Measurements from ENCODE around the gene LILRA5.
"Not testable (repeated sequence)": the region's sequence is repeated elsewhere in the genome, so short reads cannot be mapped to it uniquely, and the experiment has no call there.

The LILRA5 gene

GRCh38 chr19:54299126-54299498 lies 13.9 kb downstream of the LILRA5 start:
- no peak for TF ChIP-seq ZNF274 (IDR thresholded peaks at IDR 0.05; ENCODE audit: low read depth, low read length)
- no peak for TF ChIP-seq SUZ12 (IDR thresholded peaks at IDR 0.05; ENCODE audit: extremely low read depth, insufficient read depth, insufficient read length)
- TF ChIP-seq YY1 (IDR thresholded peaks at IDR 0.05; ENCODE audit: insufficient read depth, insufficient read length): no peak
- H3K9ac ChIP-seq (ENCODE audit: insufficient read length, low read depth): no peak overlapping the region
- no peak overlapping the region for H3K4me3 ChIP-seq (ENCODE audit: insufficient read length, low read depth)
- H3K4me1 ChIP-seq (ENCODE audit: insufficient read depth, insufficient read length): no peaks in the 10 kb centered on the region
- H3K36me3 ChIP-seq (ENCODE audit: insufficient read depth, insufficient read length, low read length): no peaks in the 10 kb centered on the region
- peaks cover 61% of the 10 kb centered on the region for H3K27me3 ChIP-seq (ENCODE audit: insufficient read depth, insufficient read length)
- peaks cover 1% of the 10 kb centered on the region; the same call in 1 of the 2 replicates for H3K9me3 ChIP-seq (ENCODE audit: insufficient read depth, low read length)
- DNase-seq (ENCODE audit: low read depth, low spot score): no peak

GRCh38 chr19:54298357-54299125 lies 14.4 kb downstream of the LILRA5 start:
- H3K36me3 ChIP-seq (ENCODE audit: insufficient read depth, insufficient read length, low read length): no peaks in the 10 kb centered on the region
- peaks cover 62% of the 10 kb centered on the region for H3K27me3 ChIP-seq (ENCODE audit: insufficient read depth, insufficient read length)
- H3K9ac ChIP-seq (ENCODE audit: insufficient read length, low read depth): no peak overlapping the region
- no peak for DNase-seq (ENCODE audit: low read depth, low spot score)
- H3K9me3 ChIP-seq (ENCODE audit: insufficient read depth, low read length): peaks cover 7% of the 10 kb centered on the region; the same call in 1 of the 2 replicates
- TF ChIP-seq YY1 (IDR thresholded peaks at IDR 0.05; ENCODE audit: insufficient read depth, insufficient read length) (no peak), ZNF274 (IDR thresholded peaks at IDR 0.05; ENCODE audit: low read depth, low read length) (no peak), SUZ12 (IDR thresholded peaks at IDR 0.05; ENCODE audit: extremely low read depth, insufficient read depth, insufficient read length) (no peak)
- no peaks in the 10 kb centered on the region for H3K4me1 ChIP-seq (ENCODE audit: insufficient read depth, insufficient read length)
- H3K4me3 ChIP-seq (ENCODE audit: insufficient read length, low read depth): no peak overlapping the region

GRCh38 chr19:54297759-54298305 lies 15.1 kb downstream of the LILRA5 start:
- Histone ChIP-seq H3K4me3 (ENCODE audit: insufficient read length, low read depth) (no peak overlapping the region), H3K9ac (ENCODE audit: insufficient read length, low read depth) (no peak overlapping the region), H3K27me3 (ENCODE audit: insufficient read depth, insufficient read length) (peaks cover 63% of the 10 kb centered on the region), H3K36me3 (ENCODE audit: insufficient read depth, insufficient read length, low read length) (no peaks in the 10 kb centered on the region), H3K4me1 (ENCODE audit: insufficient read depth, insufficient read length) (no peaks in the 10 kb centered on the region), H3K9me3 (ENCODE audit: insufficient read depth, low read length) (peaks cover 8% of the 10 kb centered on the region; the same call in 1 of the 2 replicates)
- DNase-seq (ENCODE audit: low read depth, low spot score): no peak
- no peak for TF ChIP-seq YY1 (IDR thresholded peaks at IDR 0.05; ENCODE audit: insufficient read depth, insufficient read length)
- no peak for TF ChIP-seq SUZ12 (IDR thresholded peaks at IDR 0.05; ENCODE audit: extremely low read depth, insufficient read depth, insufficient read length)
- no peak for TF ChIP-seq ZNF274 (IDR thresholded peaks at IDR 0.05; ENCODE audit: low read depth, low read length)

GRCh38 chr19:54294539-54294938 lies 18.4 kb downstream of the LILRA5 start:
- H3K4me1 ChIP-seq (ENCODE audit: insufficient read depth, insufficient read length): no peaks in the 10 kb centered on the region
- peaks cover 37% of the 10 kb centered on the region for H3K27me3 ChIP-seq (ENCODE audit: insufficient read depth, insufficient read length)
- no peak overlapping the region for H3K4me3 ChIP-seq (ENCODE audit: insufficient read length, low read depth)
- H3K9ac ChIP-seq (ENCODE audit: insufficient read length, low read depth): no peak overlapping the region
- no peak for DNase-seq (ENCODE audit: low read depth, low spot score)
- no peak for TF ChIP-seq YY1 (IDR thresholded peaks at IDR 0.05; ENCODE audit: insufficient read depth, insufficient read length)
- TF ChIP-seq SUZ12 (IDR thresholded peaks at IDR 0.05; ENCODE audit: extremely low read depth, insufficient read depth, insufficient read length): no peak
- no peak for TF ChIP-seq ZNF274 (IDR thresholded peaks at IDR 0.05; ENCODE audit: low read depth, low read length)
- peaks cover 8% of the 10 kb centered on the region; the same call in 1 of the 2 replicates for H3K9me3 ChIP-seq (ENCODE audit: insufficient read depth, low read length)
- H3K36me3 ChIP-seq (ENCODE audit: insufficient read depth, insufficient read length, low read length): no peaks in the 10 kb centered on the region

- H3K27me3 ChIP-seq (ENCODE audit: insufficient read depth, insufficient read length); H3K4me1 ChIP-seq (ENCODE audit: insufficient read depth, insufficient read length): not testable (repeated sequence)
These were observed 23.8 kb downstream of the LILRA5 start for GRCh38 chr19:54289160-54289559.

GRCh38 chr19:54287456-54287855 lies 25.5 kb downstream of the LILRA5 start:
- no peak for TF ChIP-seq ZNF274 (IDR thresholded peaks at IDR 0.05; ENCODE audit: low read depth, low read length)
- TF ChIP-seq YY1 (IDR thresholded peaks at IDR 0.05; ENCODE audit: insufficient read depth, insufficient read length): no peak
- no peak for TF ChIP-seq SUZ12 (IDR thresholded peaks at IDR 0.05; ENCODE audit: extremely low read depth, insufficient read depth, insufficient read length)
- H3K4me1 ChIP-seq (ENCODE audit: insufficient read depth, insufficient read length): peaks cover 2% of the 10 kb centered on the region
- H3K4me3 ChIP-seq (ENCODE audit: insufficient read length, low read depth): no peak overlapping the region
- DNase-seq (ENCODE audit: low read depth, low spot score): no peak
- no peaks in the 10 kb centered on the region for H3K36me3 ChIP-seq (ENCODE audit: insufficient read depth, insufficient read length, low read length)
- no peak overlapping the region for H3K9ac ChIP-seq (ENCODE audit: insufficient read length, low read depth)
- no peaks in the 10 kb centered on the region for H3K27me3 ChIP-seq (ENCODE audit: insufficient read depth, insufficient read length)
- H3K9me3 ChIP-seq (ENCODE audit: insufficient read depth, low read length): no peaks in the 10 kb centered on the region

More at GRCh38 chr19:54289160-54289559, 23.8 kb downstream of the LILRA5 start:
- not testable (repeated sequence) for H3K9ac ChIP-seq (ENCODE audit: insufficient read length, low read depth); DNase-seq (ENCODE audit: low read depth, low spot score); H3K9me3 ChIP-seq (ENCODE audit: insufficient read depth, low read length); H3K36me3 ChIP-seq (ENCODE audit: insufficient read depth, insufficient read length, low read length); H3K4me3 ChIP-seq (ENCODE audit: insufficient read length, low read depth)

GRCh38 chr19:54286283-54286682 lies 26.7 kb downstream of the LILRA5 start:
- not testable (repeated sequence) for H3K36me3 ChIP-seq (ENCODE audit: insufficient read depth, insufficient read length, low read length); H3K27me3 ChIP-seq (ENCODE audit: insufficient read depth, insufficient read length); H3K9ac ChIP-seq (ENCODE audit: insufficient read length, low read depth); H3K4me3 ChIP-seq (ENCODE audit: insufficient read length, low read depth); DNase-seq (ENCODE audit: low read depth, low spot score); H3K9me3 ChIP-seq (ENCODE audit: insufficient read depth, low read length); H3K4me1 ChIP-seq (ENCODE audit: insufficient read depth, insufficient read length)

- H3K4me1 ChIP-seq (ENCODE audit: insufficient read depth, insufficient read length); H3K4me3 ChIP-seq (ENCODE audit: insufficient read length, low read depth); H3K36me3 ChIP-seq (ENCODE audit: insufficient read depth, insufficient read length, low read length); DNase-seq (ENCODE audit: low read depth, low spot score); H3K27me3 ChIP-seq (ENCODE audit: insufficient read depth, insufficient read length); H3K9me3 ChIP-seq (ENCODE audit: insufficient read depth, low read length); H3K9ac ChIP-seq (ENCODE audit: insufficient read length, low read depth): not testable (repeated sequence)
These were observed 27.4 kb downstream of the LILRA5 start for GRCh38 chr19:54285427-54286056.
